Activated CD4-positive, CD25-positive, alpha-beta regulatory T cell treated with anti-CD3 and anti-CD28 coated beads, Interleukin-2, amount 50 U/mL, for 24 hours (primary cell): Measurements from ENCODE around the gene CAPNS1.
"Not testable (repeated sequence)": the region's sequence is repeated elsewhere in the genome, so short reads cannot be mapped to it uniquely, and the experiment has no call there.

Experiments used
- ATAC-seq, 2 donors: fragments of 150-1000 bp; cut with Tn5 transposase; one replicate each; pipeline ENCODE4 v1.10.0; 2021; ENCODE audit warnings: mild to moderate bottlenecking in 1 of 2, moderate library complexity in 1 of 2

Gene CAPNS1

GRCh38 chr19:36114721-36115452 lies 25.0 kb upstream of the CAPNS1 start, which contains the start of gene POLR2I:
POLR2I (minus strand) TSS chr19:36114875; CDS start chr19:36114856, 19 bp downstream.
- peak; percentile 91 to 92 for ATAC-seq

DNA sequence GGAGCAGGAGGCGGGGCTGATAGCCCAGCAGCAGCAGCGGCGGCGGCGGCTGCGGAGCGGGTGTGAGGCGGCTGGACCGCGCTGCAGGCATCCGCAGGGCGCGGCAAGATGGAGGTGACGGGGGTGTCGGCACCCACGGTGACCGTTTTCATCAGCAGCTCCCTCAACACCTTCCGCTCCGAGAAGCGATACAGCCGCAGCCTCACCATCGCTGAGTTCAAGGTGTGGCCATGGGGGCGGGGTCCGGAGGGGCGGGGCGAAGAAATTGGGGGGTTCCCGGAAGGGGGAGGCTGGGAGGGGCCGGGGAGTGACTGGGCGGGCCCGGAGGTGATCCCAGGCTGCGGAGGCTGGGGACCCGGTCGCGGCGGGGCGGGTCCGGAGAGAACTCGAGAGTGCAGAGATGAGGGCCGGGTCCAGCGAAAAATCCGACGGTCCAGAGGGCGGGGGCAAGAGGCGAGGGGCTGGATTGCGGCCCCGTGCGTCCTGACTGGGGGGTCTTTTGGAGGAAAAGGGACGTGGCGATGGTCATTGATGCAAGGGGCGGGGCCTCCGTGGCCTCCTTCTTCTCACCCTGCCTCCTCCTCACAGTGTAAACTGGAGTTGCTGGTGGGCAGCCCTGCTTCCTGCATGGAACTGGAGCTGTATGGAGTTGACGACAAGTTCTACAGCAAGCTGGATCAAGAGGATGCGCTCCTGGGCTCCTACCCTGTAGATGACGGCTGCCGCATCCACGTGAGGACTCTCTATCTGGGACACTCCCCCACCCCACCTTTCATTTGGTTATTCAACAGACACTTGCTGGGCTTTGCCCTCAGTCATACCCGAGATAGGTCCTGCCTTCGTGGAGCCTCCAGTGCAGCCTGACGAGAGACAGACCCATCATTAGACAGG lies 24.2 kb upstream of the CAPNS1 start, which contains the start of gene TBCB:
TBCB (plus strand) TSS at position 16 of the 891 bp plus-strand sequence; CDS start at position 109, 93 bp downstream.
- peak; percentile 52 to 53 for ATAC-seq

DNA sequence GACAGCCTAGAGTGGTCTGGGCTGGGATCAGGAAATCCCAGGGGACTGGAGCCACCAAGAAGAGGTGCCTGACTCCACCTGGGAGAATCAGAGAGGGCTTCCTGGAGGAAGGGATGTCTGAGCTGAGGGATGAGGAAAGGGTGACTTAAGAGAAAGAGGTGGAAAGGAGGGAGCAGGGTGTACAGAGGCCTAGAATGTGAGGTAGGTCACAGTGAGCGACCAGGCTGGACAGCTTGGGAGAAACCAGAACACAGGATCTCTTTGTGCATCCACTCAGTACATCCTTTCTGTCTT lies 23.6 kb upstream of the CAPNS1 start:
- no peak for ATAC-seq

GRCh38 chr19:36120092-36120983 lies 19.5 kb upstream of the CAPNS1 start:
- no peak for ATAC-seq

DNA sequence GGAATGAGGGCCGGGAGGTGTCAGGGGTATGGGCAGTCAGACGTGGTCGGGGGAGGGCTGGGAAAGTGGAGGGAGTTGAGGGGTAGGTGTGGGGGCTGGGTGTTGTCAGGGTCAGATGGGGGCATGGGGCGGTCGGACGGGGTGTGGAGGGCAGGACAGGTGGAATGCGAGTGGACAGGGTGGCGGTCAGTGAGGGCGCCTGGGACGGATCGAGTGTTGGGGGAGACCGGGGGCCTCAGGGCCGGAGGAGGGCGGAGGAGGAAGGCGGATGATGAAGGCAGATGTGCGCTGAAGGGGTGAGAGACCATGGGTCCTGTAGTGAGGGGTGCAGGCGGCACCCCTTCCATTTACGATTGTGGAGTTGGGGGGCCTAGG lies 18.9 kb upstream of the CAPNS1 start:
- no peak for ATAC-seq

- no peak for ATAC-seq
Observed at GRCh38 chr19:36121486-36122124, 18.3 kb upstream of the CAPNS1 start.

GRCh38 chr19:36125557-36125956 lies 14.3 kb upstream of the CAPNS1 start:
- no peak for ATAC-seq

DNA sequence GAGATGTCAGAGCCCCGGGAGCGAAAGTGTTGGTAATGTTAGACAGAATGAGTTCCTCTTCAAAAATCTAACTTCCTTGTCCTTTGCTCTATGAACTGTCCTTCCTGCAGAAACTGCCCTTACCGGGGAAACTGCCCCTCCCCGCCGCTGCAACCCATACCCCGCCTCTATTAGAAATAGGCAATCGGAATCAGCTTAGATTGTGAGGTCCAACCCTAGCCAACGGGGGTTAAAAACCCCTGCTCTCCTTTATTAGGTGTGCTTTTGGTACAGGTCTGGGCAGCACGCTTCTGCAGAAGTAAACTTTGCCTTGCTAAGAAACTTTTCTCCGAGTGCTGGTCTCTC lies 11.5 kb upstream of the CAPNS1 start:
- no peak for ATAC-seq

- ATAC-seq = not testable (repeated sequence)
Observed at GRCh38 chr19:36131221-36131620, 8.6 kb upstream of the CAPNS1 start.

DNA sequence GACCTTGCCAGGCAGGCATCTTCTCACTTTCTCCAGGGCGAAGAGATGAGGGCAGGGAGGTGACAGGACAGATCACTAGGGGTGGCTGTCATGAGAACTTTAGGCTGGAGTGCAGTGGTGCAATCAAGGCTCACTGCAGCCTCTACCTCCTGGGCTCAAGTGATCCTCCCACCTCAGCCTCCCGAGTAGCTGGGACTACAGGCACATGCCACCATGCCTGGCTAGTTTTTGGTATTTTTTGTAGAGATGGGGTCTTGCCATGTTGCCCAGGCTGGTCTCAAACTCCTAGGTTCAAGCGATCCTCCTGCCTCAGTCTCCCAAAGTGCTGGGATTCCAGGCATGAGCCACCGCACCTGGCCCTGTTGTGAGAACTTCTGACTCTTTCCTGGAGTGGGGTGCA lies 5.0 kb upstream of the CAPNS1 start:
- ATAC-seq = not testable (repeated sequence)

DNA sequence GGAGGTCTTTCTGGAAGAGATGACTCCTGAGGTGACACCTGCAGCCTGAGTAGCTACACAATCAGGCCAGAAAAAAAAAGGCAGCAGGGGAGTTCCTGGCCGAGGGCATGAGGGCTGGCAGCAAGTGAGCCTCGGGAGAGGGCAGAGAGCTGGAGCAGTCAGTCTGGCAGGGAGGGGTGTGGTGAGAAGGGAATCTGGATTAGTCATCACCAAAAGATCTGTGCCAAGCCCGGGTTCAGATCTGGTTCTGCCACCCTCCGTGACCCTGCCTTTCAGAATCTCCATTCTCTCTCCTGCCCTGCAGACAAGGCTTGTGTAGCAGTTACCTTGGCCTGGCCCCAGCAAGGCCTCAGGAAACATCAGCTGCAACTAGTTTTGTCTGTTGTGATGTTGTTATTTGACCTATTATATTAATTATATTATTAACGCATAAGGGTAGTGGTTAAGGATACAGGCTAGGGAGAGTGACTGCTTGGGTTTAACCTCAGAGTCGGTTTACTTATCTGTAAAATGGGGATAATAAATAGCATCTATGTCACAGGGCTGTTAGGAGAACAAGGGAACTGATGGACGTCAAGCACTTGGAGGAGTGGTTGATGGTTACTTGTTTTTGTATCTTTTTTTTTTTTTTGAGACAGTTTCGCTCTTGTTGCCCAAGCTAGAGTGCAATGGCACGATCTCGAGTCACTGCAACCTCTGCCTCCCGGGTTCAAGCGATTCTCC lies 2.7 kb upstream of the CAPNS1 start:
- no peak for ATAC-seq

- ATAC-seq = no peak
Observed at GRCh38 chr19:36139120-36139472, 770 bp upstream of the CAPNS1 start.

DNA sequence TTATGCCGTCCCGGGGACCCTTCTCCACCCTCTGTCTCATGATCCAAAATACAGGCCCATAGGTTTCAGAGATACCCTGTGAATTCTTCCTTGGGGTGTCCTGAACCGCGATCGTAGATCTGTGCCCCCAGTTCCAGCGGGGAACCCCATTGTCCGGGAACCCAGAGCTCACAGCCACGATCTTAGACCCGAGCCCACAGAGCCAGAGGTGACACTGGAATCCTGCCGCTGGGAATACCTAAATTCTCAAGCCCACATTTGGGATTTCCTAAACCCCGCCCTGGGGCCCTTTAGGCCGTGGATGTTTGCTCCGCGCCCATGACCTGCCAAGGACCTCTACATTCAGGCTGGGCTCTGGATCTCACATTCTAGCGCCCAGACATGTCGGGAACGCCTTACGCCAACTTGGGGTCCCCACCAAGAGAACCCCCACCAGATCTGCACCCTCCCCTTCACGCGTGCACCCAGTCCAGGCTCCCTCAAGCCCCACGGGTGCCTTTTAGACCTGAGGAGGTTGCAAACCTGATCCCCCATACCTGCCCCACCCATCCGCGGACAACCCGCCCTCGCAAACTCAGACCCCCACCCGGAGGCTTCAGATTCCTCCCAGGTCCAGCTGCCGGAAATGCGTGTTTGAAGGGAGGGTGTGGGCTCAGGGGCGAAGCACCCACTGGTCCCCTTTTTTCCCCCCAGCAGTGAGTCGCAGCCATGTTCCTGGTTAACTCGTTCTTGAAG lies 605 bp downstream of the CAPNS1 start:
- ATAC-seq = peak; percentile 30 to 38

- peak; percentile 76 to 77 for ATAC-seq
Observed at GRCh38 chr19:36141039-36141927, 1.4 kb downstream of the CAPNS1 start.

GRCh38 chr19:36142046-36142445 lies 2.2 kb downstream of the CAPNS1 start:
- no peak for ATAC-seq

- no peak for ATAC-seq
Observed at GRCh38 chr19:36142496-36142895, 2.6 kb downstream of the CAPNS1 start.

- ATAC-seq = no peak
Observed at GRCh38 chr19:36144624-36145023, 4.8 kb downstream of the CAPNS1 start.

GRCh38 chr19:36149673-36150406 lies 10.0 kb downstream of the CAPNS1 start:
- ATAC-seq = no peak

DNA sequence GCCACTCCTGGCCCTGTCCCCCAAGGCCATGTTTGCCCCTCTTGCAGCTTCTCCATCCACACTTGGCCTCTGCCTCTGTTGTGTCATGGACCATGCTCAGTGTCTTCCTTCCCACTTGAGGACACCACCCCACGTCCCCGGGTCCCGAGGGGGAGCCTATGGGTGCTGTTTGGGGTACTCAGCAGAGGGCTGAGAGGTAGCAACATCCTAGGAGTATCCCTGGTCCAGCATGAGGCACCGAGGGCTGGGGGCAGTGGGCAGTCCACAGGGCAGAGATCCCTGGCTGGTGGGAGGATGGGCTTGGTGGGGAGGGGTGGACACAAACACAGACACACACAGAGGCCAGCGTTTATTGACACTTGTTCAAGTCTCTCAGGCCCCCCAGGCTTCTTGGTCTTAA lies 10.7 kb downstream of the CAPNS1 start:
- no peak for ATAC-seq
